HG03460 (cell line): ENCODE measurements around the gene GINS1.

Experiments used
- ATAC-seq: cut with Tn5 transposase; IDR thresholded peaks from one replicate; pipeline ENCODE4 v1.9.1; 2021; ENCODE audit not compliant: unreplicated experiment

The GINS1 gene

GRCh38 chr20:25407311-25408169, at the start of gene GINS1:
Gene GINS1 (plus strand): TSS chr20:25407673. CDS start chr20:25407821, 148 bp downstream.
- peak; percentile 91 for ATAC-seq

GRCh38 chr20:25360631-25361286, 46.7 kb upstream of the GINS1 start:
- ATAC-seq, result peak; percentile 77

- ATAC-seq, result no peak
Measured at GRCh38 chr20:25361287-25361683, 46.2 kb upstream of the GINS1 start.

- no peak for ATAC-seq
Measured at GRCh38 chr20:25364180-25364788, 43.2 kb upstream of the GINS1 start.

GRCh38 chr20:25364879-25365699, 42.4 kb upstream of the GINS1 start:
- no peak for ATAC-seq

GRCh38 chr20:25368526-25368925, 38.9 kb upstream of the GINS1 start:
- no peak for ATAC-seq

- ATAC-seq, result no peak
Measured at GRCh38 chr20:25368976-25369375, 38.5 kb upstream of the GINS1 start.

- ATAC-seq, result no peak
Measured at GRCh38 chr20:25369529-25369928, 37.9 kb upstream of the GINS1 start.

- ATAC-seq, result no peak
Measured at GRCh38 chr20:25369971-25370370, 37.5 kb upstream of the GINS1 start.

- no peak for ATAC-seq
Measured at GRCh38 chr20:25372584-25373336, 34.7 kb upstream of the GINS1 start.

GRCh38 chr20:25374842-25375241, 32.6 kb upstream of the GINS1 start:
- no peak for ATAC-seq

GRCh38 chr20:25376236-25376635, 31.2 kb upstream of the GINS1 start:
- ATAC-seq, result no peak

- ATAC-seq, result no peak
Measured at GRCh38 chr20:25376886-25377285, 30.6 kb upstream of the GINS1 start.

- no peak for ATAC-seq
Measured at GRCh38 chr20:25378189-25378883, 29.1 kb upstream of the GINS1 start.

- no peak for ATAC-seq
Measured at GRCh38 chr20:25378884-25379733, 28.4 kb upstream of the GINS1 start.

- ATAC-seq, result no peak
Measured at GRCh38 chr20:25380945-25381614, 26.4 kb upstream of the GINS1 start.

GRCh38 chr20:25382704-25383370, 24.6 kb upstream of the GINS1 start:
- ATAC-seq, result no peak

GRCh38 chr20:25389401-25389857, 18.0 kb upstream of the GINS1 start:
- ATAC-seq, result peak; percentile 2
